Fibroblast of villous mesenchyme (primary cell): Measurements from ENCODE around the gene PGLYRP2. TPM values are rescaled to one million over a fixed set of nuclear protein-coding genes. Genes with fewer than 3 reads are reported as not detected.

Experiments used
- DNase-seq: peaks from one replicate; pipeline ENCODE4 v3.0.0-alpha.2; 2010; ENCODE audit warnings: low read depth
- H3K4me3 ChIP-seq: 2 replicates; pipeline ENCODE4 v1.5.1; 2011; ENCODE audit warnings: low read depth, mild to moderate bottlenecking, low read length
- CTCF ChIP-seq: IDR thresholded peaks from 2 replicates; pipeline ENCODE4 v1.5.1; 2012; ENCODE audit warnings: low read depth, mild to moderate bottlenecking, low read length; ENCODE audit not compliant: insufficient read depth
- total RNA-seq: library from RNA; depleted of rRNA; stranded (reverse); fragments of >200 nt; gene quantifications from 2 replicates; pipeline ENCODE4 v1.2.3, GENCODE V29; 2012

The PGLYRP2 gene
- total RNA-seq, 1 donor = not detected

DNA sequence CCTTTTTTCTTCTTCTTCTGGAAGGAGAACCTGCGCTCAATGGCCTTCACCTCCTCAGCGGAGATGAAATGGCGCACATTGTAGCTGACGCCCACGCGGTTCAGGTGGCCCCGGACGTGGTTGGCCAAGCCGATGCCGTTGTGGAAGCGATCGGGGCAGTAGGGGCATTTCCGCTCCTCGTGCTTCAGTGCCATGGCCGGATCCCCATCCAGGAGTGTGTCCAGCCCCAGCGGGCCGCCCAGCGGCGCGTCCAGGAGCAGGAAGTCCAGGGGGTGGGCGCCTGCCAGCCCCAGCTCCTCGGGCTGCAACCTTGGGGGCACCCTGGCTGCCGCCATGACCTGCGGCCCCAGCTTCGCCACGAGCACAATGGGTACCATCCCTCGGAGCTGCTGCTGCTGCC, 40.7 kb downstream of the PGLYRP2 start:
- TF ChIP-seq CTCF = no peak
- DNase-seq = no peak
- H3K4me3 ChIP-seq = no peak overlapping the region

DNA sequence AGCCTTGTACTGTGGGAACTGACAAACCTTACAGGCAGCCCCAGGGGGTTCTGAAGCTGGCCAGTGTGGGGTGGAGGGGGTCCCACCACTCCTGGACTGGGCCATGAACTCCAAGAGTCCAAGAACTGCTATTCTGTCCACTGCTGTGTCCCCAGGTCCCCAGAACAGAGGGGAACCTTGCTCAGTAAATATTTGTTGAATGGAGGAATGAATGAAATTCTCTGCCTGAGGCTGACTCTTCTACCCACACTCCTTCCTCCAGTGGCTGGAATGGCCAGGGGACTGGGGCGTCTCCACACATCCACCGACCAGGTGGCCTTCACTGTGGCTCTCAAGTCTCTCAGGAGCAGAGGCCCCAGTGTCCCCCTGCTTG, 41.2 kb downstream of the PGLYRP2 start:
- no peak for TF ChIP-seq CTCF
- no peak overlapping the region for H3K4me3 ChIP-seq
- DNase-seq = no peak

DNA sequence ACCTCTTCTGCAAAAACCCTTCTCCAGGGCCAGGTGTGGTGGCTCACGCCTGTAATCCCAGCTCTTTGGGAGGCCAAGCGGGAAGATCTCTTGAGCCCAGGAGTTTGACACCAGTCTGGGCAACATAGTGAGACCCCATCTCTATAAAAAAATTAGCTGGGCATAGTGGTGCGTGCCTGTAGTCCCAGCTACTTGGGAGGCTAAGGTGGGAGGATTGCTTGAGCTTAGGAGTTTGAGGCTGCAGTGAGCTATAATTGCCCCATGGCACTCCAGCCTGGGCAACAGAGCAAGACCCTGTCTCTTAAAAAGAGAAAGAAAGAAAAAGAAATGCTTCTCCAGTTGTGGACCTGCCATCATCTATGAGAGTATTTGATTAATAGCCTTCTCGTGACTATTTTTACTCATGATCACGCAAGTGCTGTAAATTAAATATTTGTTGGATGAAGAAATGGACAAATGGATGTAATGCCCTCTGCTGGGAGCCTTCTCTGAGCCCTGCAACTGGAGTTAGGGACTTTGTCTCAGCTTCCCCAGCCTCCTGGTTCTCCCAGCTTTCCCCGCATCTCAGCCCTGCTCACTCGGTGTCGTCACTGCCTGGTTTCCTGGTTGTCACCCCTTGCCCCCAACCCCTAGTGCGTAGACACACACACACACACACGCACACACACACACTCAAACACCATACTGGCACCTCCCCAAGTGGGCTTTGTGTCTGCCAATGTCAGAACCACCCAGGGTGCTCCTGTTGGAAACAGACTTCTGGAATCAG, 41.8 kb downstream of the PGLYRP2 start:
- peak; percentile 36 for TF ChIP-seq CTCF
- H3K4me3 ChIP-seq = no peak overlapping the region
- DNase-seq = peak; percentile 50

DNA sequence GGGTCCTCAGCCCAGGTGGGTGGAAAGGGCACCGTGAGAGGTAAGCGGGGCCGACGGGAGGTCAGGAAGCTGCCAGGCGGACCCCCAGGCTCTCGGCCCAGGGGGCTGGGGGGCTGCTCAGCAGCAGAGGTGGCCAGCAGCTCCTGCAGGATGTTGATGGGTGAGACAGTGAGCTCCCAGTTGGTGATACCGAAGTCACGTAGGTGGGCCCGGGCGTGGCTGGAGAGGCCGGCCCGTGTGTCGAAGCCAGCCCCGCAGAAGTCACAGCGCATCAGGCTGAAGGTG, 42.5 kb downstream of the PGLYRP2 start:
- no peak for DNase-seq
- TF ChIP-seq CTCF = no peak
- no peak overlapping the region for H3K4me3 ChIP-seq

- no peak for DNase-seq
- no peak for TF ChIP-seq CTCF
Measured at GRCh38 chr19:15436012-15436825, 43.1 kb downstream of the PGLYRP2 start.

DNA sequence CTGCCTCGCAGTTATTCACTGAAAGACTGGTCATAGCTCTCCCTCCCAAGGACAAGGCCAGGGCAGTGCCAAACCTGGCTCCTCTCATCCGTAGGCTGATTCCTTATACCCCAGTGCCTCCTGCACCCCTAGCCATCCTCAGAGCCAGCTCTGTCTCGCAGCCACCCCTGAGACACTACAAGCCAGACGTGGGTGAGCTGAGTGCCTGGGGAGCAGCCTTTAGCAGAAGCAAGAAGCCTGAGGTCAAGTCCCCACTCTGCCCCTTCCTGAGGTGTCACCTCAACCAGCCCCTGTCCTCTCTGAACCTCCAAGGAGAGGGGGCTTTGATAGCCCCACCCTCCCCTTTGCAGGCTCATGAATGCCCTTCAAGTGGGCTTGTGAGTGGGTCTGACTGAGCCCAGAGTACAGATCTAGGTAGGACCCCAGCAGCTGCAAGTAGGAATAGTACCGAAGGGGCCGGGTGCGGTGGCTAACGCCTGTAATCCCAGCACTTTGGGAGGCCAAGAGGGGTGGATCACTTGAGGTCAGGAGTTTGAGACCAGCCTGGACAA, 45.7 kb downstream of the PGLYRP2 start:
- no peak for TF ChIP-seq CTCF
- DNase-seq = no peak
- H3K4me3 ChIP-seq = peak overlapping the region; percentile 79

More at GRCh38 chr19:15436012-15436825, 43.1 kb downstream of the PGLYRP2 start:
- H3K4me3 ChIP-seq = no peak overlapping the region
